Tibial nerve (tissue), 4 donors: Measurements from ENCODE around the gene DCAF17.

ENCODE experiments used
- CTCF ChIP-seq, 5 experiments: fragments of 200-600 bp in 3 of 5; fragments of 450-650 bp in 2 of 5; sonication (generic) in 3 of 5; IDR thresholded peaks; one replicate each; pipeline ENCODE4 v1.5.1; 2016 to 2019; ENCODE audit warnings: antibody characterized with exemption in 5 of 5, mild to moderate bottlenecking in 3 of 5, moderate library complexity in 2 of 5
- EP300 ChIP-seq, 2 donors: sonication (generic); formaldehyde crosslinking; IDR thresholded peaks; one replicate each; pipeline ENCODE4 v1.6.1; 2017; ENCODE audit warnings: antibody characterized with exemption in 2 of 2, mild to moderate bottlenecking in 1 of 2
- POLR2A ChIP-seq, 2 donors: fragments of 450-650 bp; IDR thresholded peaks; one replicate each; pipeline ENCODE4 v1.6.1; 2017; ENCODE audit warnings: antibody characterized with exemption in 2 of 2, mild to moderate bottlenecking in 2 of 2, moderate library complexity in 2 of 2

GRCh38 chr2:171487201-171487600 lies 53.2 kb downstream of the DCAF17 start:
- TF ChIP-seq POLR2A (IDR thresholded peaks at IDR 0.05) (no peak), CTCF (IDR thresholded peaks at IDR 0.05) (no peak), EP300 (IDR thresholded peaks at IDR 0.05) (no peak)
